ENCODE data around the gene CHPF.

DNA sequence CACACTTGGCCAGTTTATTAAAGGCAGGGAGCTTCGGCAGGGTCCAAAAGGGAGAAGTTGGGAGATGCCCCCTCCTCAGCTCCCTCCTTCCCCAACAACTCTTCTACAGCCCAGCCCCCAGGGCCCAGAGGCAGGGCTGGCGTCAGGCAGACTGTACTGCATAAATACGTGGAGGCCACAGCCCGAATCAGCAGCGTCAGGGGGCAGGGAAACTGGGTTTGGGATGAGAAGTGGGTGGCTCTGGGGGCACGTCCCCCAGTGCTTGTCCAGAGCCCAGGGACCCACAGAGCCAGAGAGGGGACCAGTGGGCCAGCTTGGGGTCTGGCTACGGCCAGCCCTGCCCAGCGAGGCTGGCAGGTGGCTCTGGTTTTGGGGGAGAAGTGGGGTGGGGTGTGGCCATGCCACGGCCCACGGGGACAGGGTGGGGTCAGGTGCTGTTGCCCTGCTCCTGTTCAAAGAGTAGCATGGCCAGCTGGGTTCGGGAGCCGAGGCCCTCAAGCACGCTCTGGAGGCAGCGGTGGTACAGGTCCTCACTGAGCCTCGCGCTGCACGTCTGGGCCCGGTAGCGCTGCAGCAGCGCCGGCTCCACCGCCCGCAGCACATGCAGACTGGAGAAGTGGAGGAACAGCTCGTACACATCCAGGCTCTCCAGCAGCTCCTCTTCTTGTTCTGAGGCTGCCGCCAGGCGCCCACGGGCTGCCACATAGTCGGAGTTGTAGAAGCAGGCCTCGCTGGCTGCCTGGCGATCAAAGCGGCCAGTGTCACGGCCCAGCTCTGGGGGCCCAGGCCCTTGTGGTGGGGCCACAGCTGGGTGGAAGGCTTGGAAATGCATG, 4.4 kb downstream of the CHPF start:
- no peak for TF ChIP-seq EZH2 (IDR thresholded peaks at IDR 0.05)
- TF ChIP-seq, protein P1, sequence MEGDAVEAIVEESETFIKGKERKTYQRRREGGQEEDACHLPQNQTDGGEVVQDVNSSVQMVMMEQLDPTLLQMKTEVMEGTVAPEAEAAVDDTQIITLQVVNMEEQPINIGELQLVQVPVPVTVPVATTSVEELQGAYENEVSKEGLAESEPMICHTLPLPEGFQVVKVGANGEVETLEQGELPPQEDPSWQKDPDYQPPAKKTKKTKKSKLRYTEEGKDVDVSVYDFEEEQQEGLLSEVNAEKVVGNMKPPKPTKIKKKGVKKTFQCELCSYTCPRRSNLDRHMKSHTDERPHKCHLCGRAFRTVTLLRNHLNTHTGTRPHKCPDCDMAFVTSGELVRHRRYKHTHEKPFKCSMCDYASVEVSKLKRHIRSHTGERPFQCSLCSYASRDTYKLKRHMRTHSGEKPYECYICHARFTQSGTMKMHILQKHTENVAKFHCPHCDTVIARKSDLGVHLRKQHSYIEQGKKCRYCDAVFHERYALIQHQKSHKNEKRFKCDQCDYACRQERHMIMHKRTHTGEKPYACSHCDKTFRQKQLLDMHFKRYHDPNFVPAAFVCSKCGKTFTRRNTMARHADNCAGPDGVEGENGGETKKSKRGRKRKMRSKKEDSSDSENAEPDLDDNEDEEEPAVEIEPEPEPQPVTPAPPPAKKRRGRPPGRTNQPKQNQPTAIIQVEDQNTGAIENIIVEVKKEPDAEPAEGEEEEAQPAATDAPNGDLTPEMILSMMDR (IDR thresholded peaks at IDR 0.05 in 2 of 3, conservative IDR thresholded peaks at IDR 0.05 in 1 of 3; ENCODE audit: borderline replicate concordance in 1 of 3, insufficient read depth in 1 of 3, low read depth in 2 of 3, low read length in 2 of 3) = no peak
- TF ChIP-seq, protein P2, sequence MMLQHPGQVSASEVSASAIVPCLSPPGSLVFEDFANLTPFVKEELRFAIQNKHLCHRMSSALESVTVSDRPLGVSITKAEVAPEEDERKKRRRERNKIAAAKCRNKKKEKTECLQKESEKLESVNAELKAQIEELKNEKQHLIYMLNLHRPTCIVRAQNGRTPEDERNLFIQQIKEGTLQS (IDR thresholded peaks at IDR 0.05) = no peak
- no peak for TF ChIP-seq POLR2AphosphoS5 (IDR thresholded peaks at IDR 0.05; ENCODE audit: low read depth, low read length)
- TF ChIP-seq, protein P3, sequence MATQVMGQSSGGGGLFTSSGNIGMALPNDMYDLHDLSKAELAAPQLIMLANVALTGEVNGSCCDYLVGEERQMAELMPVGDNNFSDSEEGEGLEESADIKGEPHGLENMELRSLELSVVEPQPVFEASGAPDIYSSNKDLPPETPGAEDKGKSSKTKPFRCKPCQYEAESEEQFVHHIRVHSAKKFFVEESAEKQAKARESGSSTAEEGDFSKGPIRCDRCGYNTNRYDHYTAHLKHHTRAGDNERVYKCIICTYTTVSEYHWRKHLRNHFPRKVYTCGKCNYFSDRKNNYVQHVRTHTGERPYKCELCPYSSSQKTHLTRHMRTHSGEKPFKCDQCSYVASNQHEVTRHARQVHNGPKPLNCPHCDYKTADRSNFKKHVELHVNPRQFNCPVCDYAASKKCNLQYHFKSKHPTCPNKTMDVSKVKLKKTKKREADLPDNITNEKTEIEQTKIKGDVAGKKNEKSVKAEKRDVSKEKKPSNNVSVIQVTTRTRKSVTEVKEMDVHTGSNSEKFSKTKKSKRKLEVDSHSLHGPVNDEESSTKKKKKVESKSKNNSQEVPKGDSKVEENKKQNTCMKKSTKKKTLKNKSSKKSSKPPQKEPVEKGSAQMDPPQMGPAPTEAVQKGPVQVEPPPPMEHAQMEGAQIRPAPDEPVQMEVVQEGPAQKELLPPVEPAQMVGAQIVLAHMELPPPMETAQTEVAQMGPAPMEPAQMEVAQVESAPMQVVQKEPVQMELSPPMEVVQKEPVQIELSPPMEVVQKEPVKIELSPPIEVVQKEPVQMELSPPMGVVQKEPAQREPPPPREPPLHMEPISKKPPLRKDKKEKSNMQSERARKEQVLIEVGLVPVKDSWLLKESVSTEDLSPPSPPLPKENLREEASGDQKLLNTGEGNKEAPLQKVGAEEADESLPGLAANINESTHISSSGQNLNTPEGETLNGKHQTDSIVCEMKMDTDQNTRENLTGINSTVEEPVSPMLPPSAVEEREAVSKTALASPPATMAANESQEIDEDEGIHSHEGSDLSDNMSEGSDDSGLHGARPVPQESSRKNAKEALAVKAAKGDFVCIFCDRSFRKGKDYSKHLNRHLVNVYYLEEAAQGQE (IDR thresholded peaks at IDR 0.05; ENCODE audit: low read depth) = no peak
- no peak for TF ChIP-seq ZFX (IDR thresholded peaks at IDR 0.05)
- no peak for TF ChIP-seq SRF (IDR thresholded peaks at IDR 0.05; ENCODE audit: low read depth)

Data from HCT116 (cell line).